Measurements from ENCODE around the gene KAZN.

- TF ChIP-seq CTCF (IDR thresholded peaks at IDR 0.05) (no peak), POLR2A (IDR thresholded peaks at IDR 0.05) (no peak)
Observed at GRCh38 chr1:14994148-14994547, 395.7 kb downstream of the KAZN start.
